ENCODE measurements around the gene TBC1D16. TPM values are rescaled to one million over a fixed set of nuclear protein-coding genes. Genes with fewer than 3 reads are reported as not detected.

Gene TBC1D16
- total and polyA plus RNA-seq, 2 donors (not counting 1 experiment from before 2014, with no cell fraction given): 8.3 to 30.4 TPM

- H3K36me3 ChIP-seq (ENCODE audit: control insufficient read depth, insufficient read depth, low read length): no peaks in the 10 kb centered on the region
- H3K4me2 ChIP-seq (ENCODE audit: extremely low read depth, insufficient read depth, low read length): no peak overlapping the region
- H3K4me3 ChIP-seq (replicated peaks in 1 of 4; ENCODE audit: control extremely low read depth in 1 of 4, insufficient read depth in 1 of 4, low read depth in 3 of 4, low read length in 4 of 4): no peak overlapping the region
- H3K4me1 ChIP-seq (ENCODE audit: control insufficient read depth, extremely low read depth, insufficient read depth, low read length): no peaks in the 10 kb centered on the region
- DNase-seq (ENCODE audit: low read depth in 2 of 2): no peak
- no peaks in the 10 kb centered on the region for H4K20me1 ChIP-seq (ENCODE audit: control insufficient read depth, extremely low read depth, insufficient read depth, low read length)
- no peaks in the 10 kb centered on the region for H3K79me2 ChIP-seq (ENCODE audit: control insufficient read depth, insufficient read depth, low read length)
- H2AFZ ChIP-seq (ENCODE audit: low read length): no peak overlapping the region
- no peaks in the 10 kb centered on the region for H3K27me3 ChIP-seq (ENCODE audit: control insufficient read depth, insufficient read depth, low read length)
- no peak for TF ChIP-seq EZH2 (IDR thresholded peaks at IDR 0.05; ENCODE audit: low read length, missing control alignments)
- TF ChIP-seq CTCF (conservative IDR thresholded peaks at IDR 0.05 in 1 of 2, IDR thresholded peaks at IDR 0.05 in 1 of 2; ENCODE audit: low read depth in 1 of 2, low read length in 2 of 2): no peak
- no peak overlapping the region for H3K27ac ChIP-seq (ENCODE audit: insufficient read depth, low read length)
- no peak overlapping the region for H3K9ac ChIP-seq (ENCODE audit: insufficient read depth, low read length)
- no peaks in the 10 kb centered on the region for H3K9me3 ChIP-seq (ENCODE audit: control insufficient read depth, insufficient read depth, low read depth, low read length)
Observed at GRCh38 chr17:79978548-79978855, 57.2 kb downstream of the TBC1D16 start.

- Histone ChIP-seq H3K9me3 (ENCODE audit: control insufficient read depth, insufficient read depth, low read depth, low read length) (no peaks in the 10 kb centered on the region), H3K9ac (ENCODE audit: insufficient read depth, low read length) (no peak overlapping the region), H3K4me1 (ENCODE audit: control insufficient read depth, extremely low read depth, insufficient read depth, low read length) (no peaks in the 10 kb centered on the region), H2AFZ (ENCODE audit: low read length) (no peak overlapping the region), H3K36me3 (ENCODE audit: control insufficient read depth, insufficient read depth, low read length) (no peaks in the 10 kb centered on the region), H3K79me2 (ENCODE audit: control insufficient read depth, insufficient read depth, low read length) (no peaks in the 10 kb centered on the region), H3K4me2 (ENCODE audit: extremely low read depth, insufficient read depth, low read length) (no peak overlapping the region), H3K27ac (ENCODE audit: insufficient read depth, low read length) (no peak overlapping the region), H3K27me3 (ENCODE audit: control insufficient read depth, insufficient read depth, low read length) (no peaks in the 10 kb centered on the region), H4K20me1 (ENCODE audit: control insufficient read depth, extremely low read depth, insufficient read depth, low read length) (no peaks in the 10 kb centered on the region), H3K4me3 (replicated peaks in 1 of 4; ENCODE audit: control extremely low read depth in 1 of 4, insufficient read depth in 1 of 4, low read depth in 3 of 4, low read length in 4 of 4) (no peak overlapping the region)
- peak in 1 of 2 donors; percentile 19 for DNase-seq (ENCODE audit: low read depth in 2 of 2)
- TF ChIP-seq CTCF (conservative IDR thresholded peaks at IDR 0.05 in 1 of 2, IDR thresholded peaks at IDR 0.05 in 1 of 2; ENCODE audit: low read depth in 1 of 2, low read length in 2 of 2) (no peak), EZH2 (IDR thresholded peaks at IDR 0.05; ENCODE audit: low read length, missing control alignments) (no peak)
Observed at GRCh38 chr17:79977708-79978547, 57.7 kb downstream of the TBC1D16 start.

- no peaks in the 10 kb centered on the region for H3K4me1 ChIP-seq (ENCODE audit: control insufficient read depth, extremely low read depth, insufficient read depth, low read length)
- no peaks in the 10 kb centered on the region for H4K20me1 ChIP-seq (ENCODE audit: control insufficient read depth, extremely low read depth, insufficient read depth, low read length)
- H3K4me2 ChIP-seq (ENCODE audit: extremely low read depth, insufficient read depth, low read length): no peak overlapping the region
- H2AFZ ChIP-seq (ENCODE audit: low read length): no peak overlapping the region
- H3K79me2 ChIP-seq (ENCODE audit: control insufficient read depth, insufficient read depth, low read length): no peaks in the 10 kb centered on the region
- H3K27ac ChIP-seq (ENCODE audit: insufficient read depth, low read length): no peak overlapping the region
- DNase-seq (ENCODE audit: low read depth in 2 of 2): no peak
- H3K27me3 ChIP-seq (ENCODE audit: control insufficient read depth, insufficient read depth, low read length): no peaks in the 10 kb centered on the region
- no peak overlapping the region for H3K4me3 ChIP-seq (replicated peaks in 1 of 4; ENCODE audit: control extremely low read depth in 1 of 4, insufficient read depth in 1 of 4, low read depth in 3 of 4, low read length in 4 of 4)
- H3K36me3 ChIP-seq (ENCODE audit: control insufficient read depth, insufficient read depth, low read length): no peaks in the 10 kb centered on the region
- H3K9ac ChIP-seq (ENCODE audit: insufficient read depth, low read length): no peak overlapping the region
- no peaks in the 10 kb centered on the region for H3K9me3 ChIP-seq (ENCODE audit: control insufficient read depth, insufficient read depth, low read depth, low read length)
- TF ChIP-seq CTCF (conservative IDR thresholded peaks at IDR 0.05 in 1 of 2, IDR thresholded peaks at IDR 0.05 in 1 of 2; ENCODE audit: low read depth in 1 of 2, low read length in 2 of 2) (no peak), EZH2 (IDR thresholded peaks at IDR 0.05; ENCODE audit: low read length, missing control alignments) (no peak)
Observed at GRCh38 chr17:79977161-79977631, 58.5 kb downstream of the TBC1D16 start.
